Activated CD4-positive, alpha-beta T cell treated with anti-CD3 and anti-CD28 coated beads, Interleukin-2, amount 50 U/mL, for 16 hours (primary cell): ENCODE measurements around the gene NAT10.
"Not testable (repeated sequence)": the region's sequence is repeated elsewhere in the genome, so short reads cannot be mapped to it uniquely, and the experiment has no call there.

Source experiments
- DNase-seq: peaks from one replicate; pipeline ENCODE4 v3.0.0-alpha.2; 2020

NAT10 gene

DNA sequence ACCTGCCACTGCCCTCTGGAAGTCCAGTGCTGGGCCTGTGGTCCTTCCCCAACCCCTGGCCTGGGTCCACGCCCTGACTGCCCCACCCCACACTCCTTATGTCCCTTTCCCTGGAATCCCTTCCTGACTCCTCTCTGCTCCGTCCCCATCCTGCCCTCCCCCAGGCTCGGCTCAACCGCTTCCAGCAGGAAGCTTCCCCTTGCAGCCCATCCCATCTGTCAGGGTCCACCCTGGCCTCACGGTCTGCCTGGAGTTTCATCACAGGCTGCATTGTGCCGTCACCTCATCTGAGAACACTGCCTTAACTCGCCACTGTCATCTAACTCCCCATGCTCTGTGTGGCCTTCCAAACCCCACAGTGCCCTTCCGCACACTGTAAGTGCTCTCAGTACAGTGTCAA, 64.3 kb downstream of the NAT10 start:
- no peak for DNase-seq

DNA sequence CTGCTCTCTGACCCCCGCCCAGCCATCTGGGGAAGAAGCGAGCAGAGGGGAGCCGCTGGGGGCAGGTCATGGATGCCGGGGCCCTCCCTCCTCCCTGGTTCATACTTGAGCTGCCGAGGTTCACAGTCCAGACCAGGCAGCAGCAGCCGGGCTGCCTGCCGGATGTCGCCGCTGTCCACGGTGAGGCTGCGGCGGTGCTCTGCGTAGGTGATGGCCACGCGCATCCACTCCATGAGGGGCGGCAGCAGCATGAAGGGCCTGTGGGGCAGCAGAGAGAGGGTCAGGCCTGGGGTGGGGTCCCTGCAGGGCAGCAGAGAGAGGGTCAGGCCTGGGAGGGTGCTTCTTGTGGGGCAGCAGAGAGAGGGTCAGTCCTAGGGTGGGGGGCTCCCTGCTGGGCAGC, 67.6 kb downstream of the NAT10 start:
- no peak for DNase-seq

DNA sequence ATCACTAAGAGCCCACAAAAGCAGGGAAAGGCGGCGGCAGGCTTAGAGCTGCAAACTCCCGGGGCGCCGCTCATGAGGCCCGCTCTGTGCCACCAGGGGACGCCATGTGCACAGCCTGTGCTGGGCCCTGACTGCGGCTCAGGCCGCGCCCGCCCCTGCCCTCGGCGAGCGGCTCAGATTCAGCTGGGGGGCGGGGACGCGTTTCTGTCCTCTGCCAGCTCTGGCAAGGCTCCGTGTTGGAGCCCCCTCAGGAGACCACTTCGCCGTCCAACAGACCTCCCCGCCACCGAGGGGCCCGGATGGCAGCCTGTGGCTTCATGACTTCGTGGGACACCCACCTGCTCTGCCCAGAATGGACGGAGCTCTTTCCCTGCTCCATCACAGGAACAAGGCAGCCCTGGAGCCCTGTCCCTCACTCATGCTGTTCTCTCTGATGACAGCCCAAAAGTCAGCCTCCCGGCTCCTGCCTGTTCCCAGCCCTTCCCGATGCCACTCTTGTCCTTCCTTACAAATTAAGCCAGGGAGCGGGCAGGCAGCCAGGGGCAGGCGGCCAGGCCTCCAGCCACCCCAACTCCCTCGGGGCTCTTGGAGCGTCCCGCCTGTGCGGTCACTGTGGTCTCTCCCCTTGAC, 69.1 kb downstream of the NAT10 start:
- peak; percentile 75 for DNase-seq

DNA sequence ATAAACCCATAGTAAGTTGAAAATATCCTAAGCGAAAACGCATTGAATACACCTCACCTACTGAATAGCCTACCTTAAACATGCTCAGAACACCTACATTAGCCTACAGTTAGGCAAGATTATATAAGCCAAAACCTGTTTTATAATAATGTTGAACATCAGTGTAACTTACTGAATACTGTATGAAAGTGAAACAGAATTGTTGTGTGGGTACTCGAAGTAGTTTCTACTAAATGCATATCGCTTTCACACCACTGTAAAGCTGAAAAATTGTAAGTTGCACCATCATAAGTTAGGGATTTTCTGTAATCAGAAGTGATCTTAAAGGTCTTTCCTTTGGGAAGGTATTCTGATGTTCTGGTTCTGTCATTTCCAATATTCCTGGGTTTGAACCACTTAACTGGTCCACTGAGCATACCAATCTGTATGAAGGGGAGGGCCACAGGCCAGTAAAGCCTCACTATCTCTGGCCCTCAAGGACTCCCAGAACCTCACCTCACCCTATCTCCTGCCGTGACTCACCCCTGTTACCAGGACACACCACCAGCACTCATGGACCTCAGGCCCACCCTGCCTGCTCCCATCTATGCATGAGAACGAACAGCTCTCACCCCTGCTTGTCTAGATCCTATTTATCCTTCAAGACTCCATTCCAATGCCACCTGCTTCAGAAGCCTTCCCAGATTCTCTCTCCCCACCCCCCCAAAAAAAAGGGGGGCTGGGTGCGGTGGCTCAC, 70.0 kb downstream of the NAT10 start:
- no peak for DNase-seq

DNA sequence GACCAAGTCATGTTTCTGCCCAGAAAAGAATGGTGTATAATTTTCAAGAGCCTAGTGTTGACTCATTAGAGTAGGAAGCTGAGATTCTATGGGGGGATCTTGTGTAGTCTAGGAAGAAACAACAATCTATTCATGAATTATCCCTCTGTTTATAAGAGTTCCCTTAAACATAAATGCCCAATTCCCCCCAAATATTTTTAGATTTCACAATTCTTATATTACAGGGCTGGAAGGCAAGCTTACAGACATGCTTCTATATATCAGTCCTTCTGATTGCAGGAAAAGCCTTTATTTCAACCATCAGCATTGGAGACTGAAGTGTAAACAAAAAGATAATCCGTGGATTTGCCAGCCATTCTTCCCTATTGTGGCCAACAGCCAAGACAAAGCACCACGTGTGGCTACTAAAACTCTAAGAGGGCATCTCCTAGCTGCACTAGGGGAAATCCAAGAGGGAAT, 71.4 kb downstream of the NAT10 start:
- no peak for DNase-seq

DNA sequence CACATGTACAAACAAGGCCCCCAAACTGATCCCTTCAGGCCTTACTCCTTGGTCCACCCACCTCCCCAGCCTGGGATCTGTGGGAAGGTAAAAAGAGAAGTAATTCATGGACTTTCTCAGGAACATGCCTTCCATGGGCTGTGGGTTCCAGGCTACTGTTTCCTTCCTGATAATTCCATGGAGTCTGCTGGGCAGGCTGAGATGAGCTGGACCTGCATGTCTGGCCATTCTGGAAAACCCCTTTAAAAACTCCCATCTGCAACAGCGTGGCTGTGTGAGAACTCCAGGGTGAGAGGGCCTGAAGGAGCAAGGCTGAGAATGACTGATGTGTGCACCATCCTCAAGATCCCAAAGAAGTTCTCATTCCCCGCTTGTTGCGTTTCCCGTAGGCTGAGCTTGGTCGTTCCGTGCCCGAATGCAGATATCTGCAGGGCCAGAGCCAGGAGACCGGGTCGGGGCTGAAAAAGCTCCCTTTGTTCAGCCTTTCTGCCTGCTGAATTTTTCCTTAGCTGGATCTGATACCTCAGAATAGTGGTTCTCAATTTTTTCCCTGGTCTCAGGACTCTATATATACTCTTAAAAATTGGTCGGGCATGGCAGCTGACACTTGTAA, 72.9 kb downstream of the NAT10 start:
- no peak for DNase-seq

DNA sequence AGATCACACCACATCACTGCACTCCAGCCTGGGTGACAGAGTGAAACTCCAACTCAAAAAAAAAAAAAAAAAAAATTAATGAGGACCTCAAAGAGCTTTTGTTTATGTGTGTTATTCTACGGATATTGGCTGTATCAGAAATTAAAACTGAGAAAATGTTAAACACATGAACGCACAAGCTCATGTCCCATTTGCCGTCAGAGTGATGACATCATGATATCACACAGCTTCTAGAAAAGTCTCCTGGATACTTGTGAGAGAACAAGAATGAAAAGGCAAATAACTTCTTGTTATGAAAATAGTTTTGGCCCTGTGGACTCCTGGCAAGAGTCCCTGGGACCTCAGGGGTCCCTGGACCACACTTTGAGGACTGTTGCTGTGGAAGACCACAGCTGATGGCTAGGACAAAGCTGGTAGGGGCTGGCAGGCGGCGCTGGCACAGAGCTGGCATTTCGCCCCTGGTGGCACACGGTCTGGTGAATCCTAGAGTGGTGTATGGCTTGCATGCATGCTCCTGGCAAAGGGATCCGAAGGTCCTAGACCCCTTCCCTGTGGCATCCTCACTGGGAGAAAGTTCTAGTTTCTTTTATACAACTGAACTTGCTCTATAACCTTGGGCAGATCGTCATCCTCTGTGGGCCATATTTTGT, 73.7 kb downstream of the NAT10 start:
- no peak for DNase-seq

DNA sequence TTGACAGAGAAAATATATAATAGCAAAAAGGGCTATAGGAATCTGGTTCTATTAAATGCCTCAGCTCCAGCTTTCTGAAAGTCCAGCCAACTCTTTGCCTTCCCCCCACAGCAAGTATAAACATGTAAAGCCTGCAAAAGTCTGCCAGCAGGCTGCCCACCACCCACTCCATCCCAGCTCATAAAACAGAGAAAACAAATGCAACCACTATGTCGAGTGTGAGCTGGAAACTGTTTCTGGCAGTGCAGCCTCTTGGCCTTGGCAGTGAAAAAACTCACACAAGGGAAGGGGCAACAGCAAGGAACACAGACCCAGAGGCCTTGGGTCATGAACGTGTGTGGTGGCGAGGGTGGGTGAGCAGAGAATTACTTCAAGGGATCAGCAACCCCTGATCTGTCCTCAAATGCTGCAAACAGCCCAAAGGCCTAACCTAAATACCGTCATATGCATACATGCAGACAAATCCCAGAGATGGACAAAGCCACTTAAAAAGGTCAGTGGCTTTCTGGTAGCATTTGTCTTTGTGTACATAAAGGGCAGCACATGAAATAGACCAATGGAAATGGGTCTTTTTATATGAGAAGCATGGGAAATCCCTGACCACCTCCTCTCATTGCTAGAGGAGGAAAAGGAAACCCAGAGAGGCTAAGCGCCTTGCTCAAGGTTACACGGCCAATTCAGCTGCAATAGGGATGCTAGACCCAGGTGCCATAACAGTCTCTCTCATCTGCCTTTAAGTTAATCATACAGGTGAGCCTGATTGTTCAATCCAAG, 74.8 kb downstream of the NAT10 start:
- DNase-seq: peak; percentile 11

DNA sequence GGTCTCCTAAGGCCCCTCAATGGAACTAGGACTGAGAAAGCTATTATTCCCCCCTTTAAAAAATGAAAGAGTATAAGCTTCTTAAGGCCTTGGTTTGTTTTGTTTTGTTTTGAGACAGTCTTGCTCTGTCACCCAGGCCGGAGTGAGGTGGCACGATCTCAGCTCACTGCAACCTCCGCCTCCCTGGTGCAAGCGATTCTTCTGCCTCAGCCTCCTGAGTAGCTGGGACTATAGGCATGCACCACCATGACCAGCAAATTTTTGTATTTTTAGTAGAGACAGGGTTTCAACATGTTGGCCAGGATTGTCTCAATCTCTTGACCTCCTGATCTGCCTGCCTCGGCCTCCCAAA, 75.4 kb downstream of the NAT10 start:
- DNase-seq: not testable (repeated sequence)

DNA sequence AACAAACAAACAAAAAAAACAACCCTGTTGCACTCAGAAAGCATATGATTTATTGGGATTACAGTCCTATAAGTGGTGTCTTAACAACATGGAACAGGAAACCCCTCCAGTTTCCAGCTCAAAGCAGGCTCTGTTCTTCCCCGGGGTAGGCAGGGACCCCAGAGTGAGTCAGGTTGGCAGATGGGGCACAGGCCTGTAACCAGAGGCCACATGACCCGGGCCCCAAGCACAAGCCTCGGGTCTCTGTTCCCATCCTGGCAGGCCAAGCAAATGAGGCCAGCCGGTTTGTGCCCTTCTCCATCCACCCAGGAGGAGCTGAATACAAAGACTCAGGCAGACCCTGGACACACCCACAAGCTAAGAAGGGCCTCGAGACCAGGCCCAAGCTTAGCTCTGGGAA, 75.8 kb downstream of the NAT10 start:
- DNase-seq: no peak

DNA sequence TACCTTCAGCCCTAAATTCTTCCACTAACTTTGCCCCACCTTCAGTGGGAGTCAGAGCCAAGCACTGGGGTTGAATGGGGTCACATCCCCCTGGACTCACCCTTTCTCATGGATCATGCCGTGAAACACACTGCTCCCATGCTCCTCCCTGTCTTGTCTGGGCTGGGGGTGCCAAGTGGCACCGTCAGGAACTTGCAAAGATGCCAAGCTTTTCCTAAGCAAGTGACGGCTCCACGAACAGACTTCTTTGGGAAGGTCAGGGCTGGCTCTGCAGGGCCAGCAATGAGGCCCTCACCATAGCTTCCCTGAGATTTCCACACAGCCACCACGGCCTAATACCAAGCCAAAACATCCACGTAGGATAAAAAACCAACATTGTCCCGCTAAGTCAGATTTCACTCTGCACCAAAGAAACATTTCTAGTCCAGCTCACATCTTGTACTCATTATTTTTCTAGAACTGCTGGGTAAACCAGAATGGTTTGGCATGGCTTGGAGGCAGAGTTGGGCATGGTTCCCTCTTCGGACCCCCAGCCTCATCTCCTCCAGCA, 76.5 kb downstream of the NAT10 start:
- no peak for DNase-seq

DNA sequence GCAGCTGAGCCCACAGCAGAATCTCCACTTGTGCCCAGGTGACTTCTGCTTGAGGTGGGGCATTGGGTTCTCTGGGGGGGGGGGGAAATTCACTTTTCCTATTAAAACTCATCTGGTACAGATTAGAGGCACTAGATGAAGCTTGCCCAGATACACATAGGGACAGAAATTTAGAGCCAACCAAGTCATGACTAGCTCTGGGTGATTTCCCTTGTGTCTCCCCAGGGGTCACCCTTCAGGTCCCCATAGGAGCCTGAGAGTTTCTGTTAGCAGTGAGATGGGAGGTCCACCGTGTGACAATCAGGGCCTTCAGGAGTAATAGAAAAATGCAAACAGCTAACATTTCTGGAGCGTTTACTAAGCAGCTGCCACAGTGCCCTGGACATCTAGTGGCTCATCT, 77.0 kb downstream of the NAT10 start:
- no peak for DNase-seq

DNA sequence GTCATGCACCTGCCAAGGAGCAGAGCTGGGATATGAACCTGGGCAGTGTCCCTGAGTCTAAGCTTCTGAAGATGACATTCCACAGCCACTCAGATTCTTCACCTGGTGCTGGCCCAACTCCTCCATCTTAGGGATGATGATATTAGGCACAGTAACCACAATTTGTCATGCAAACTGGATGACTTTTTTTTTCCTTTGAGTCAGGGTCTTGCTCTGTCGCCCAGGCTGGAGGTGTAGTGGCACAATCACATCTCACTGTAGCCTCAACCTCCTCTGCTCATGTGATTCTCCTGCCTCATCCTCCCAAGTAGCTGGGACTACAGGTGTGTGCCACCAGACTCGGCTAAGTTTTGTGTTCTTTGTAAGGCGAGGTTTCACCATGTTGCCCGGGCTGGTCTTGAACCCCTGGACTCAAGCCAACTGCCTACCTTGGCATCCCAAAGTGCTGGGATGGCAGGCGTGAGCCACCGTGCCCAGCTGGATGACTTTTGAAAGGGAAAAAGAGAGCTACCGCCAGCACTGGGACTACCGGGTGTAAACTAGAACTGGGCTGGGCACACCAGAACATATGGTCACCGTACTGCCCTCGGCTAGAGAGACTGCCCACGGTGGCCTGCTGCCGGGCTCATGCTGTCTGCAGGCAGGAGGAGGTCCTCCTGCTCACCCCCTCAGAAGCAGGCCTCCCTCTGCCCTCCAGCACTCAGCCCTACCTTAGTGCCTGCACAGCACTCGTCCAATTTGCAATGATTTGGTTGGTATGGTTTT, 77.7 kb downstream of the NAT10 start:
- no peak for DNase-seq

DNA sequence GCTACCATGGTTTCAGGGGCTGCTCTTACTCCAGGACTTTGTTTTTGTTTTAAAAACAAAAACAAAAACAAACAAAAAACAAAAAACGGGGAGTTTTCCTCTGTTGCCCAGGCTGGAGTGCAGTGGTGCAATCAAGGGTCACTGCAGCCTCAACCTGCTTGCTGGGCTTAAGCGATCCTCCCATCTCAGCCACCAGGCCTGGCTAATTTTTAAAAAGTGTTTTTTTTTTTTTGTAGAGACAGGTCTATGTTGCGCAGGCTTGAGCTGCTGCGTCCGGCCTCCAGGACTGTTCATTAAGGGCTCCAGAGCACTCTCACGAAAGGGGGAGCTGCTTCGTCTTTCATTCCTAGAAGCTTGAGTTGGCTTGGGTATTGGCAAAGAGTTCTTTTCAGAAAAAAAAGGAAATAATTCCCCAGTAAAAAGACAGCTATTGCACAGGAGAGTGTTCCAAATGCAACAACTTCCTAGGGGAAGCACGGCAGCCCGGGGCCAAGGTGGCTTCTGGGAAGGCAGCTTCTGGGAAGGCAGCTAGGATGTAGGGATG, 78.5 kb downstream of the NAT10 start:
- no peak for DNase-seq

DNA sequence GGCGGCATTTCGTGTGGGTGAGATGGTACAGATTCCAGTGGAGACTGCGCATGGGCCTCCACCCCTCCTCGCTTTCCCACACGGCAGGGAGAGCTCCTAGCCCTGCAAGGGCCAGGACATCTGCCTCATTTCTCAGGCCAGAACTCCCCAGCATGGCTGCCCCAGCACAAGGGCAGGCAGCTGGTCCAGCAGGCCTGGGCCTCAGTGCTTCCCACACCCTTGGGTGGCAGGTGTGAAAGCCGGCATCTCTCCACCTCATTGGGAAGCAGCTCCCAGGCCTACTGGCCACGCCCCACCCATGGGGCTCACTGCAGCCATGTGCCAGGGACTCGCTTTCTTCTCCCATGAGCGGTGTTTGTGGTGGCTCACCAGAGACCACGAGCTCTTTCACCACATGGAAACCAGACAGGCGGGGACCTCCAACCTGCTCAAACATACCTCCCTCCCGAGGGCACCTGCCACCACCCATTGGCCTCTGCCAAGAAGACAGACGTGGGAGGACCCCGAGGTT, 79.1 kb downstream of the NAT10 start:
- DNase-seq: no peak

DNA sequence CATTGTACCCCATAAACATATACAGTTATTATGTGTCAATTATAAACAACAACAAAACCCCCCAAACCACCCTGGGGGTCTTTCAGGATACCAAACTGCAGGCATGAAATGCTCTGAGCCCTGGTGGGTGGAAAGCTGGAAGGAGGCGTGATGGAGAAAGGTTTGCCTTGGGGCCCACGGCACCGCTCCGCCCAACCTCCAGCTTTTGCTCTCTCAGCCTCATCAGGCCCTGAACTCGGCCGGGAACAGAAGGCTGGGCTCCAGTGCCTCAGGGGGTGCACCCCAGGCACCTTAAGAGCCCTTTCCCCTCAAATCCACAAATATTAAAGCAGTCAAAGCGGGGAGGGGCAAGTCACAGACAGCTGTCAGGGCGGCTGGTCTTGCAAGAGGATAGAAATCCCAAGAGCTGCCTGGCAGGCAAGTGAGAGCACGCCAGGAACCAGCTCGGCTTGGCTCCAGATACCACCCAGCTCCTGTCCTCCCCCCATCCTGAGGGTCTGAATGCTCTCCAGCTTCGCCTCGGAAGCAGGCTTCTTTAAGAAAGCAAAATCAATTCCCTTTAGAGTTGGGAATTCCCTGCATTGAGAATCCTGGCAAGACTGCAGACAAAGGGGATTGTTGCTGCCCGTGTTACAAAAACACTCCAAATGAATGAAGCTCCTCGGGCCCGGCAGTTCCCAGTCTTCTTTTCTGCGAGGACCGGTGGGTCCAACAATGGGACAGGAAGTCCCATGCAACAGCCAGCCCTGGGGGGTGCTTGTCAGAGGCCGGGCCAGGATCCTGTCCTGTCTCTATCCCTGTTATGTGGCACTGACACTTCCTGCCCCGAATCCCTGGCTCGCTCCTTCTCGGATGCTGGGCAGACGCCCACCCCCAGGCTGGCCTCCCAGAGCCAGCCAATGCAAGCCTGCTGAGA, 80.8 kb downstream of the NAT10 start:
- DNase-seq: no peak

DNA sequence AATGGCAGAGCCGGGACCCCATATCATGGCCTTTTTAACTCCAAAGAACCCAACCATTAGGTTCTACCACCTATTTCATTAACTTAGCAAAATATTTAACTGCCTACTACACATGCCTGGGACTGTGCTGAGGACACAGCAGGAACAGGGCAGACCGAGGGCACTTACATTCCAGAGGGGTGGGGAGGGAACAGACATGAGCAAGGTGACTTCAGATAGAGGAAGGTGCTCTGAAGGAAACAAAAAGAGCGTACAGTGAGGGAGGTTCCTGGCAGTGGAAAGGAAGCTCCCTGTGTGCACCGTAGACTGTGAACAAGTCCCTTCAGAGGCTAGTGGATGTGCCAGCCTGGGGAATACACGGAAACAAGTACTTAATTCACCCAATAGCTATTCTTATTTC, 82.8 kb downstream of the NAT10 start:
- no peak for DNase-seq

DNA sequence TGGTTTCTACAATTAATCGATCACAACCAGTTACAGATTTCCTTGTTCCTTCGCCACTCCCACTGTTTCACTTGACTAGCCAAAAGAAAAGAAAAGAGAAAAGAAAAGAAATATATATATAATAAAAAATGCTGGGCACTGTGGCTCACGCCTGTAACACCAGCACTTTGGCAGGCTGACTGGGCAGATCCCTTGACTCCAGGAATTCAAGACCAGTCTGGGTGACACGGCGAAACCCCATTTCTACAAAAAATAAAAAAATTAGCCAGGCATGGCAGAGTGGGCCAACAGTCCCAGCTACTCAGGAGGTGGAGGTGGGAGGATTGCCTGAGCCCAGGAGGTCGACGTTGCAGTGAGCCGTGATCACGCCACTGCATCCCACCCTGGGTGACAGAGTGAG, 83.8 kb downstream of the NAT10 start:
- DNase-seq: no peak

DNA sequence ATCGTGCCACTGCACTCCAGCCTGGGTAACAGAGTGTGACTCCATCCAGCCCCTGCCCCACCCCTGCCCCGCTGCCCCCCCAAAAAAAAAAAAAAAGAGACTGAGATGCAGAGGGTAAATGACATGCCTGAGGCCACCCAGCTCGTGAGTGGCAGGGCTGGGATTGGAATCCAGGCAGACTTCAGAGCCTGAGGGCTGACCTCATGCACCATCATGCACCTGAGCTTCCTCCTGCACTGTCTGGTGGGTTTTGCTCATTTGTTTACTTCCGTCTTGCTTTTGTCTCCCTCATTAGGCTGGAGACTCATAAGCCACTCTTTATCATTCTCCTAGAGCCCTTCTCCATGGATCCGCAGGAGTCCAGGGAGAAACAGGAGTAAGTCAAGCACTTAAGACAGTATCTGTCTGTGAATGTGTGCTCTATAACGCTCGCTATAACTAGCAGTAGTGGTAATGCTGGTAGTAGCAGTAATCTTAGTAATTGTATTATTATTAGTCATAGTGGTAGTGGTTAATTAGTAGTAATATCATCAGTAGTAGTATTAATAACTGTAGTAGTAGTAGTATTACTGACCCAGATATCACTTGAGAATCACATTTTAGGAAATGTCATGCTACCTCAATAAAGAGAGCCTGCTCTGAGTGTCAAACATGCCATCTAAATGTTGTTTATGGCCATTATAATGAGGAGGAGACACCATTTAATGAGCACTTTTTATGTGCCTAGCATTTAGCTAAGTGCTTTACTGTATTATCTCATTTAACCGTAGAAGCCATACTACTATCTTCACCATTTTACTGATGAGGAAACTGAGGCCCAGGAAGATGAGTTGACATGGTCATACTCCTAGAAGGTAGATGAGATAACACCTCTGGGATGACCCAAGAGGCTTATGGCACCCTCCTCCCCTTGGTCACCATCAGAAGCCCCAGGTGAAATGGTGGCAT, 85.0 kb downstream of the NAT10 start:
- no peak for DNase-seq
